NCI-H460 (cell line): ENCODE results near the gene BTN1A1. TPM values are rescaled to one million over a fixed set of nuclear protein-coding genes. Genes with fewer than 3 reads are reported as not detected.
"Not testable (repeated sequence)": the region's sequence is repeated elsewhere in the genome, so short reads cannot be mapped to it uniquely, and the experiment has no call there.

ENCODE experiments used
- DNase-seq: peaks from one replicate; pipeline ENCODE4 v3.0.0-alpha.2; 2016; ENCODE audit warnings: low read depth; ENCODE audit errors: extremely low read depth
- total RNA-seq: library from RNA; depleted of rRNA; stranded (reverse); fragments of >200 nt; shearing (Covaris generic); gene quantifications from 2 replicates; pipeline ENCODE4 v1.2.3, GENCODE V29; 2014

BTN1A1 gene
- total RNA-seq, 1 experiment from 2014 or later: not detected

GRCh38 chr6:26536571-26537159, 36.6 kb downstream of the BTN1A1 start:
- DNase-seq: no peak

GRCh38 chr6:26537160-26537845, 37.2 kb downstream of the BTN1A1 start:
- DNase-seq: peak; percentile 92

GRCh38 chr6:26537846-26538571, 37.9 kb downstream of the BTN1A1 start, which contains the start of gene HMGN4:
TSS of gene HMGN4 (plus strand) at chr6:26538366. CDS start at chr6:26545207, 6,841 bp downstream.
- peak; percentile 82 for DNase-seq

GRCh38 chr6:26538572-26538902, 38.4 kb downstream of the BTN1A1 start:
- no peak for DNase-seq

- no peak for DNase-seq
Measured at GRCh38 chr6:26539071-26539615, 39.0 kb downstream of the BTN1A1 start.

GRCh38 chr6:26541579-26541978, 41.5 kb downstream of the BTN1A1 start:
- no peak for DNase-seq

- DNase-seq: no peak
Measured at GRCh38 chr6:26543953-26544352, 43.9 kb downstream of the BTN1A1 start.

- no peak for DNase-seq
Measured at GRCh38 chr6:26544473-26544872, 44.4 kb downstream of the BTN1A1 start.

GRCh38 chr6:26545627-26546026, 45.5 kb downstream of the BTN1A1 start:
- DNase-seq: no peak

- DNase-seq: not testable (repeated sequence)
Measured at GRCh38 chr6:26547363-26547762, 47.3 kb downstream of the BTN1A1 start.

GRCh38 chr6:26550250-26550993, 50.3 kb downstream of the BTN1A1 start:
- DNase-seq: no peak

- DNase-seq: no peak
Measured at GRCh38 chr6:26552205-26552604, 52.1 kb downstream of the BTN1A1 start.

- DNase-seq: no peak
Measured at GRCh38 chr6:26552640-26553188, 52.6 kb downstream of the BTN1A1 start.

- DNase-seq: no peak
Measured at GRCh38 chr6:26553264-26553634, 53.1 kb downstream of the BTN1A1 start.

- DNase-seq: peak; percentile 77
Measured at GRCh38 chr6:26553635-26554446, 53.7 kb downstream of the BTN1A1 start.

- DNase-seq: no peak
Measured at GRCh38 chr6:26554447-26554696, 54.3 kb downstream of the BTN1A1 start.

GRCh38 chr6:26554697-26555504, 54.8 kb downstream of the BTN1A1 start:
- DNase-seq: no peak

GRCh38 chr6:26555505-26556262, 55.6 kb downstream of the BTN1A1 start:
- no peak for DNase-seq
